Right lobe of liver (tissue), 4 donors: ENCODE measurements around the gene TTLL10.

Experiments used
- POLR2A ChIP-seq: fragments of 450-650 bp; IDR thresholded peaks from one replicate; pipeline ENCODE4 v1.6.1; 2017; ENCODE audit warnings: antibody characterized with exemption, mild to moderate bottlenecking
- TF ChIP-seq, protein P1 (sequence below), 4 donors: fragments of 200-600 bp in 3 of 4; fragments of 450-650 bp in 1 of 4; IDR thresholded peaks; one replicate each; pipeline versions ENCODE4 v1.5.1 to v1.8.0; 2016 to 2022; ENCODE audit warnings: antibody characterized with exemption in 4 of 4, mild to moderate bottlenecking in 2 of 4
- donor health status: DM: no; HTN: no; CAD: no.
- donor health status: DM: no; HTN: no; CAD: no.
- donor health status: DM: no; HTN: yes; CAD: no.

- TF ChIP-seq, protein P1, sequence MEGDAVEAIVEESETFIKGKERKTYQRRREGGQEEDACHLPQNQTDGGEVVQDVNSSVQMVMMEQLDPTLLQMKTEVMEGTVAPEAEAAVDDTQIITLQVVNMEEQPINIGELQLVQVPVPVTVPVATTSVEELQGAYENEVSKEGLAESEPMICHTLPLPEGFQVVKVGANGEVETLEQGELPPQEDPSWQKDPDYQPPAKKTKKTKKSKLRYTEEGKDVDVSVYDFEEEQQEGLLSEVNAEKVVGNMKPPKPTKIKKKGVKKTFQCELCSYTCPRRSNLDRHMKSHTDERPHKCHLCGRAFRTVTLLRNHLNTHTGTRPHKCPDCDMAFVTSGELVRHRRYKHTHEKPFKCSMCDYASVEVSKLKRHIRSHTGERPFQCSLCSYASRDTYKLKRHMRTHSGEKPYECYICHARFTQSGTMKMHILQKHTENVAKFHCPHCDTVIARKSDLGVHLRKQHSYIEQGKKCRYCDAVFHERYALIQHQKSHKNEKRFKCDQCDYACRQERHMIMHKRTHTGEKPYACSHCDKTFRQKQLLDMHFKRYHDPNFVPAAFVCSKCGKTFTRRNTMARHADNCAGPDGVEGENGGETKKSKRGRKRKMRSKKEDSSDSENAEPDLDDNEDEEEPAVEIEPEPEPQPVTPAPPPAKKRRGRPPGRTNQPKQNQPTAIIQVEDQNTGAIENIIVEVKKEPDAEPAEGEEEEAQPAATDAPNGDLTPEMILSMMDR (IDR thresholded peaks at IDR 0.05): no peak
- no peak for TF ChIP-seq POLR2A
Observed at GRCh38 chr1:1146596-1146995, 27.1 kb upstream of the TTLL10 start.
